Sigmoid colon (tissue), 4 donors: ENCODE results near the gene RTP2.

Experiments
- CTCF ChIP-seq, 4 experiments: fragments of 450-650 bp in 3 of 4; fragments of 200-600 bp in 1 of 4; IDR thresholded peaks; one replicate each; pipeline ENCODE4 v1.5.1; 2016 to 2019; ENCODE audit warnings: antibody characterized with exemption in 4 of 4, mild to moderate bottlenecking in 3 of 4, moderate library complexity in 2 of 4
- EP300 ChIP-seq, 4 donors: sonication (generic); formaldehyde crosslinking; IDR thresholded peaks; one replicate each; pipeline ENCODE4 v1.6.1; 2017; ENCODE audit warnings: antibody characterized with exemption in 4 of 4
- POLR2AphosphoS5 ChIP-seq, 4 donors: sonication (generic); formaldehyde crosslinking; IDR thresholded peaks; one replicate each; pipeline ENCODE4 v1.6.1; 2017; ENCODE audit warnings: antibody characterized with exemption in 4 of 4

- TF ChIP-seq CTCF (IDR thresholded peaks at IDR 0.05) (no peak), POLR2AphosphoS5 (IDR thresholded peaks at IDR 0.05) (no peak), EP300 (IDR thresholded peaks at IDR 0.05) (no peak)
Observed at GRCh38 chr3:187725224-187725623, 22.9 kb upstream of the RTP2 start.
